ENCODE data around the gene SCN3B.

The SCN3B gene

GRCh38 chr11:123580137-123580536 is 74.3 kb downstream of the SCN3B start:
- H3K4me3 ChIP-seq (ENCODE audit: low read length) = no peak overlapping the region
- no peak for TF ChIP-seq CTCF (conservative IDR thresholded peaks at IDR 0.05; ENCODE audit: low read length)

GRCh38 chr11:123579482-123579812 is 75.0 kb downstream of the SCN3B start:
- DNase-seq (ENCODE audit: low read depth) = no peak
- H3K4me3 ChIP-seq (ENCODE audit: low read length) = no peak overlapping the region
- no peak for TF ChIP-seq CTCF (conservative IDR thresholded peaks at IDR 0.05; ENCODE audit: low read length)

More at GRCh38 chr11:123580137-123580536, 74.3 kb downstream of the SCN3B start:
- DNase-seq (ENCODE audit: low read depth) = no peak

Data from AG10803 (cell line).